Islet of Langerhans (tissue), 1 donor: ENCODE data around the gene ASCC3.
"Not testable (repeated sequence)": the region's sequence is repeated elsewhere in the genome, so short reads cannot be mapped to it uniquely, and the experiment has no call there.

Experiments
- FAIRE-seq: peaks from one replicate; lab custom pipeline; 2011; peaks lifted over from hg19 to GRCh38; lab: Jason Lieb, UNC

Gene ASCC3

DNA sequence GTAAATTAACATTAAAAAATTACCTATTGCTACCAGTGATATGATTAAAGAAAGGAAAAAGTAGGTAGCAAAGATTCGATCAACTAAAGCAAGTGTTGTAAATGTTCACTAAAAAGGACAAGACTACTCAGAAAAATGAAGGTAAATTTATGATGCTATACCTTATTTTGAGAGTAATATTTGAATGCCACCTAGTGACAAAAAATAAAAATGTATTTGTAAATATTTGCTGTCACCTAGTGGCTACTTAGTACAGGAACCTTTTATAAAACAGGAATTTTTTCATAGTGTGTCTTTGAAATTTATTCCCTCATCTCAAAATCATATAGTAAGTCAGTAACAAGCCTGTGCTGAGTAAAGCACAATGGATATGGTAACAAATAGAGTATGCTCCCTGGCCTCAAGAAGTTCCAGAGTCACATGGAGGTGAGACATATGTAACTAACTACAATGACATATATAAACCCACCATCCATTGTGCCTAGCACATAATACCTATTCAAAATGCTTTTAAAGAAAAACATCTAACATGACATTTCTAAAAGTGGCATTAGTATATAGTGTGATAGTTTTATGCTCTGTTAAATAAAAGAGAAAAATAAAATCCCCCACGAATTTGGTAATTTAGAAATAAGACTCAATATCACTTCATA is 223.3 kb downstream of the ASCC3 start:
- peak; percentile 100 for FAIRE-seq

GRCh38 chr6:100641147-100641546 is 240.0 kb downstream of the ASCC3 start:
- not testable (repeated sequence) for FAIRE-seq

- no peak for FAIRE-seq
Observed at GRCh38 chr6:100633096-100633777, 247.9 kb downstream of the ASCC3 start.

DNA sequence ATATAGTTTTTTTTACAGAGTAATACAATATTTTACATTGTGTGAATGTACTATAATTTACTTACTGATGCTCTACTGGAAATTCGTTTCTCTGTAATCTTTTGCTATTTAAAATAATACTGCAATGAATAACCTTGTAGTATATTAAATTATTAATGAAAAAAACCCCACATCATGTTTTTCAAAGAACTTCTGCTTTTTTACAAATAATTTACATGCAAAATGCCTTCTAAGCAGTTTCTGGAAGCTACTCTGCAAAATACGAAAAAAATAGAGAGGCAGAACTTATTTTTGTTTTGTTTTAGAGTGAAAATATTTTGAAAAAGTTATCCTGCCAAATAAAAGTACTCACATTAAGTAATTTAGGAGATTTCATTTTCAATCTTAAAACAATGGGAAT is 250.6 kb downstream of the ASCC3 start:
- peak; percentile 76 for FAIRE-seq

DNA sequence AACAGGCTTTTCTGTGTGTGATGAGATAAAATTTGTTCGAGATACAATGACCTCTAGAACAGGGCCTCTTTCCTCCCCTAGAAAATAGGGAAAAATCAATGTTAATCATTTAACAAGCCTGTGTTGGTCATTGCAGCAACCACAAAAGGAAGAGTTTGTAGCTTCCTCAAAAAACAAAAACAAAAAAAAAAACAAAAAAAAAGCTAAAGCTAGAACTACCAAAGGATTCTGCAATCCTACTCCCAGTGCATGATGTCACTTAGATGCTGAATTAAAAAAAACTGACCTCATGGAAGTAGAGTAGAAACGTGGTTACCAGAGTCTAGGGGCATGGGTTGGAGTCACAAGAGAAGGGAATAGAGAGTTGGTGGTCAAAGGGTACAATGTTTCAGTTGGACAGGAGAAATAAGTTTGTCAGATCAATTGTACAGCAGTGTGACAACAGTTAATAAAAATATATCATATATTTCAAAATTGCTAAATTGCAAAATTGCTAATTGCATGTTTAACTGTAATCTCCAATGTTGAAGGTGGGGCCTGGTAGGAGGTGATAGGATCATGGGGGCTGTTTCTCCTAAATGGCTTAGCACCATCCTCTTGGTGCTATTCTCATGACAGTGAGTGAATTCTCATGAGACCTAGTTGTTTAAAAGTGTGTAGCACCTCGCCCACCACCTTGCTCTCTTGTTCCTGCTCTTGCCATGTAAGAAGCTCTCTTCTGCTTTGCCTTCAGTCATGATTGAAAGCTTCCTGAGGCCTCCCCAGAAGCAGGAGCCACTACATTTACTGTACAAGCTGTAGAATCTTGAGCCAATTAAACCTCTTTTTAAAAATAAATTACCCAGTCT is 253.0 kb downstream of the ASCC3 start:
- no peak for FAIRE-seq

GRCh38 chr6:100626721-100627120 is 254.4 kb downstream of the ASCC3 start:
- FAIRE-seq, result no peak

- FAIRE-seq, result peak; percentile 60
Observed at GRCh38 chr6:100622907-100623692, 258.0 kb downstream of the ASCC3 start.

GRCh38 chr6:100620085-100620840 is 260.9 kb downstream of the ASCC3 start:
- FAIRE-seq, result no peak

- FAIRE-seq, result no peak
Observed at GRCh38 chr6:100618351-100618671, 262.8 kb downstream of the ASCC3 start.

DNA sequence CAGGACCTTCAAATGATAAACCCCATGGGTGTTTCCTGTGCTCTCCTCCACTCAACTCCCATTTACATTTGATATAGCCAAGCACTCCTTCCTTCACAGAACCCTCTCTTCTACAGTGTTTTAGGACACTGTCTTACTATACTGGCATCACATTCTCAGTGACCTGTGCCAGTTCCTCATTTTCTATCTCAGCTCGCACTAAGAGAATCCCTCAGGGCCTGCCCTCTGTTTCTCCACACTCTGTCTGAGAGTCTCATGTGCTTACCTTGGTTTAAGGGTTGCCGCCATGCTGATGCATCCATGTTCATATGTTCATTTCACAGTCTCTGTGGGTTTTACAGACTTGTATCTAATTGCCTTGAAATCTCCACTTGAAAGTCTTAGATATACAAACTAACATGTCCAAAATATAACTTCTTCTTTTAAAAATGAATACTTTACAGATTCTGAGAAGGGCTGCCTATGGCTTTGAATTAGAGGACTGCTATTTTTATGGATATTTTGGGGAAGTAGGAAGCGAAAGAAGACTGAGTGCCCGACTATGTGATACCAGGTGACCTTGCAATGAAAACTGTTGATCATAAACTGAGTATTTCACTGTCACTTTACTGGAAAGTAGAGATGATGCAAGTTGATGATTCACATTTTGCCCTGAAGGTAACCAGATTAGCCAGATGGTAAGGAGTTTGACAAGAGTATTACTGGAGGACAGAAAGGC is 263.3 kb downstream of the ASCC3 start:
- no peak for FAIRE-seq

DNA sequence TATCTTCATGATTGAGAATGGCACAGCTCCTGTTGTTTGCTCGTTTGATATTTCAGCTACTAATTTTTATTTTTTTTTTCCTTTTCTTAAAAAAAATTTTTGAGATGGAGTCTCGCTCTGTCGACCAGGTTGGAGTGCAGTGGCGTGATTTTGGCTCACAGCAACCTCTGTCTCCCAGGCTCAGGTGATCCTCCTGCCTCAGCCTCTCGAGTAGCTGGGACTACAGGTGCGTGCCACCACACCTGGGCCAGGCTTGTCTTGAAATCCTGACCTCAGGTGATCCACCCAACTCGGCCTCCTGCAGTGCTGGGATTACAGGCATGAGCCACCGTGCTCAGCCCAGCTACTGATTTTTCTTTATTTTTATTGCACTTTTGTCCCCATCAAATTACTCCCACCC is 266.2 kb downstream of the ASCC3 start:
- no peak for FAIRE-seq

DNA sequence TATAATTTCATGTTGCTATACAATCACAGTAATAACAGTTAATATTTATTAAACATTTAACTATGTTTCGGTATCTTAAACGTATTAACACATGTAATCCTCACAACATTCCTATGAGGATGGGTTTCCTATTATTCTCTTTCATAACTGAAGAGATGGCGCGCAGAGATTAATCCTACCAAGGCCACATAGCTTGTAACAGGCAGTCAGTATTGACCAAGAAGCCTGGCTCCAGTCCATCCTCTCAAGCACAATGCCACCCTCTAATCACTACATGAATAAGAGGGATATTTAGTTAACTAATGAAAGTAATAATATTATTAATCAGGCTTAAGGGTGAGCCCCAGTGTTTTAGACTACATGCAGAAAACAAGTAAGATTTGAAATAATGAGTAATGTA is 266.7 kb downstream of the ASCC3 start:
- FAIRE-seq, result no peak

GRCh38 chr6:100613656-100614055 is 267.5 kb downstream of the ASCC3 start:
- FAIRE-seq, result no peak

DNA sequence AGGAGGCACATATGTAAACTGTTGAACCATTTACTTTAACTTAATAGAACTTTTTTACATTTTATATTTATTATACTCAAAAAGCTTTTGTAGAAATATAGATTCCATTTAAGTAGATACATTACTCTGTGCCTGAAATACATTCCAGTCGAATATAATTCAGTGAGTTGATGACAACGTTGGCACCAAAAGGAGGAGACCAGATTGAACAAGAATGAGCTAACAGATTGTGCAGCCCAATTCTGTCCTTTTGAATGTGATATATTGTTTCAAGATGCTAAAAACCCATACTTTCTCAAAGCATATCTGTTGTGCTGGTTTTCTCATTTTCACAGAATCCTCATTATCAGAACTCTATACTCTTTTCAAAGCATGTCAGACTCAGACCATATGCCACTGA is 269.0 kb downstream of the ASCC3 start:
- FAIRE-seq, result no peak

DNA sequence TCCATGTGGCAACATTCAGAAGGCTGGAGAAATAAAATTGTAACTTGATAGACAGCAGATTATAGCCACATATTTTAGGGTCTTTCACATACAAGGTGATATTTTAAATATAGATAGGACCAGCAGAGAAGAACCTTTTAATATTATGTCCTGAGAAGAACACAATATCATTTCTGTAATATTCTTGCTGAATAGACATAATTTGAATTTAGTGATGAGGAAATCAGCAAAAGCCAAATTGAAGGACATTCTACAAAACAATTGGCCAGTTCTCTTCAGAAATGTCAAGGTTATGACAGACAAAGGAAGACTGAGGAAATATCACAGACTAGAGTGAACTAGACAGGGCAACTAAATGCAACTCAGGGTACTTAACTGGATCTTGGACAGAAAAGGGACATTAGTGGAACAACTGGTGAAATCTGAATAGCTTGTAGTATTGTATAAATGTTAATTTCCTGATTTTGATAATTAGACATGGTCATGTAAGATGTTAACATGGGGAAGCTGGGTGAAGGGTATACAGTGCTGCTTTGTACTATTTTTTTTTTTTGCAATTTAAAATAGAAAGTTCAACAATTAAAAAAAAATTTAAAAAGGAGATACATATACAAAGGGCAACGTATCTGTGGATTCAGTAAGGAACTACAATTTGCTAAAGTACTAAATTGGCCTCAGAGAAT is 281.9 kb downstream of the ASCC3 start:
- no peak for FAIRE-seq

DNA sequence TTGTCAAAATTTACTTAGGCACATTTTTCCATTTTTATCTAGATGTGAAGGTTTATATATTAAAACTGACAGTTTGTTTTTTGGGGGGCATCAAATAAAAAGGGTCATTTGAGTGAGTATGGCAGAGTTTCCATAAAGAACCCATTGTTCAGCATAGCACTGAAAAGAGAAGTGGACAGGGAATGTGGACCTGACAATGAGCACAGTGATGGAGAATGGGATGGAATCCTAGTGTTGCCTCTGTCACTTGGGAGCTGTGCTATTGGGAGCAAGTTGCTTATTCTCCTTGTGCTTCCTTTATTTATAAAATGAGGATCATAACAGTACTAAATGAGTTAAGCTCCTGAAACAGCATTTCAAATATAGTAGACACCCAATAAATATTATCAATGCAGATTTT is 285.7 kb downstream of the ASCC3 start:
- FAIRE-seq, result no peak

- peak; percentile 51 for FAIRE-seq
Observed at GRCh38 chr6:100593522-100593921, 287.6 kb downstream of the ASCC3 start.

- FAIRE-seq, result no peak
Observed at GRCh38 chr6:100592929-100593328, 288.2 kb downstream of the ASCC3 start.

- FAIRE-seq, result no peak
Observed at GRCh38 chr6:100577425-100577824, 303.7 kb downstream of the ASCC3 start.

DNA sequence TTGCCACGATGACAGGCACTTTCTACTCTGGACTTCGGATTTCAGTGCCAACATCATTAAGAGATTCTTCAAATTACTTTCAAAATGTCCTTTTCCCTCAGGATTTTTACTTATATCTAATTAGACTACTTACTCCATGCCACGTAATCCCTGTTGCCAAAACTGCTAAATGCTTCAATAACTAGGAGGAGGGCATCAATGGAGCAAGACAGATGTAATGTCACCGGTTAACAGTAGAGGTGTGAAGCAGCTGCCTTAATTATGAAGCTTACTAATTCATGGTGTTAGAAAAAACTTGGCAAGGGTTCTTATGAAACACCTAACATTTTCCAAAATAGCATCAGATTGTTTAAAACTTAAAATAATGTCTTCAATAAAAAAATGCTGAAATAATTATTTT is 305.2 kb downstream of the ASCC3 start:
- peak; percentile 70 for FAIRE-seq

- no peak for FAIRE-seq
Observed at GRCh38 chr6:100574836-100575235, 306.3 kb downstream of the ASCC3 start.
